ENCODE results near the gene CMC2. TPM values are rescaled to one million over a fixed set of nuclear protein-coding genes. Genes with fewer than 3 reads are reported as not detected.

Gene CMC2
- total RNA-seq, 1 donor from 2014 or later, result 58.5 TPM

DNA sequence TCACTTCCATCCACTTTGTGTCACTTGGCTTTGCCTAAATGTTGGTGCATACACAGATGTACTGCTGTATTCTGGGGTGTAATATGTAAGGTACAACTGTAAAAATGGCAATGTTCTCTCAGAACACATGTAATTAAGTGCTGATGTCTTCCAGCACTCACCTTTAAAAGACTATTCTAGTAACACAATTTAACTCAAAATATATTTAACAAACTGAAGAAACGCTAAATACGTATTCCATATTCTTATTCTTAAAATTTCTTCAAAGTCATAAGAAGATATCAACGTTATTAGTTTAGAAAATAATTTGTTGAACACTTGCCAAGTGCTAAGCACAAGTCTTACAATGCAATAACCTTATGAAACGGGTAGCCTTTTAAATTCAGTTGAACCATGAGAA, 3.6 kb downstream of the CMC2 start:
- no peak for TF ChIP-seq CTCF (IDR thresholded peaks at IDR 0.05; ENCODE audit: unreplicated experiment)
- H3K4me1 Mint-ChIP-seq (ENCODE audit: low read depth), result peaks cover 19% of the 10 kb centered on the region
- peaks cover 12% of the 10 kb centered on the region for H3K9me3 Mint-ChIP-seq (ENCODE audit: low read depth)
- no peak overlapping the region for H3K4me3 Mint-ChIP-seq (ENCODE audit: low read depth)
- peak overlapping the region; percentile 73 for H3K27ac Mint-ChIP-seq
- no peaks in the 10 kb centered on the region for H3K27me3 Mint-ChIP-seq
- DNase-seq (ENCODE audit: low spot score, unreplicated experiment), result no peak
- peaks cover 10% of the 10 kb centered on the region for H3K36me3 Mint-ChIP-seq (ENCODE audit: insufficient read depth)

DNA sequence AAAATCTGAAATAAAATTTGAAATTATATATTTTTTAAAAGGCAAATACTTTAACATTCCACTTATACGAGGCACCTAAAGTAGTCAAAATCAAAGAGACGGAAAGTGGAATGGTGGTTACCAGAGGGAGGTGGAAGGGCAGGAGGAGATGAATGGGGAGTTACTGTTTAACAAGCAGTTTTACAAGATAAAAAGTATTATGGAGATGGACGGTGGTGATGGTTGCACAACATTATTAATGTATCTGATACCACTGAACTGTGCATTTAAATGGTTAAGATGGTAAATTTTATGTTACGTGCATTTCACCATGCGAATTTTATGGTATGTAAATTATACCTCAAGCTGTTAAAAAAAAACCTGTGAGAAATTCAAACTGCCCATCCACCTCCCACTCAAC, 5.4 kb downstream of the CMC2 start:
- Mint-ChIP-seq H3K9me3 (ENCODE audit: low read depth) (peaks cover 12% of the 10 kb centered on the region), H3K4me3 (ENCODE audit: low read depth) (no peak overlapping the region), H3K4me1 (ENCODE audit: low read depth) (peaks cover 29% of the 10 kb centered on the region), H3K27ac (no peak overlapping the region), H3K36me3 (ENCODE audit: insufficient read depth) (peaks cover 10% of the 10 kb centered on the region), H3K27me3 (no peaks in the 10 kb centered on the region)
- no peak for TF ChIP-seq CTCF (IDR thresholded peaks at IDR 0.05; ENCODE audit: unreplicated experiment)
- DNase-seq (ENCODE audit: low spot score, unreplicated experiment), result no peak

DNA sequence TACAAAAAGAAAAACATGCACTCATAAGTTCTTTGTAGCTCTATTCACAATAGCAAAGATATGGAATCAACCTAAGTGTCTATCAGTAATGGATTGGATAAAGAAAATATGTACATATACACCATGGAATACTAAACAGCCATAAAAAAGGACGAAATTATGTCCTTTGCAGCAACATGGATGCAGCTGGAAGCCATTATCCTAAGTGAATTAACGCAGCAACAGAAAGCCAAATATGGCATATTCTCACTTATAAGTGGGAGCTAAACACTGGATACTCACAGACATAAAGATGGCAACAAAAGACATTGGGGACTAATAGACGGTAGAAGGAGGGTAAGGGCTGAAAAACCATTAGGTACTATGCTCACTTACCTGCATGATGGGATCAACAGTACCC, 5.8 kb downstream of the CMC2 start:
- TF ChIP-seq CTCF (IDR thresholded peaks at IDR 0.05; ENCODE audit: unreplicated experiment), result no peak
- H3K4me3 Mint-ChIP-seq (ENCODE audit: low read depth), result no peak overlapping the region
- H3K27me3 Mint-ChIP-seq, result no peaks in the 10 kb centered on the region
- peaks cover 27% of the 10 kb centered on the region for H3K4me1 Mint-ChIP-seq (ENCODE audit: low read depth)
- H3K9me3 Mint-ChIP-seq (ENCODE audit: low read depth), result peaks cover 12% of the 10 kb centered on the region
- no peak overlapping the region for H3K27ac Mint-ChIP-seq
- DNase-seq (ENCODE audit: low spot score, unreplicated experiment), result no peak
- peaks cover 10% of the 10 kb centered on the region for H3K36me3 Mint-ChIP-seq (ENCODE audit: insufficient read depth)

GRCh38 chr16:80997964-80998620, 8.6 kb downstream of the CMC2 start:
- no peaks in the 10 kb centered on the region for H3K27me3 Mint-ChIP-seq
- H3K4me1 Mint-ChIP-seq (ENCODE audit: low read depth), result peaks cover 27% of the 10 kb centered on the region
- H3K36me3 Mint-ChIP-seq (ENCODE audit: insufficient read depth), result peaks cover 10% of the 10 kb centered on the region
- TF ChIP-seq CTCF (IDR thresholded peaks at IDR 0.05; ENCODE audit: unreplicated experiment), result no peak
- peaks cover 12% of the 10 kb centered on the region for H3K9me3 Mint-ChIP-seq (ENCODE audit: low read depth)
- H3K27ac Mint-ChIP-seq, result peak overlapping the region; percentile 38
- DNase-seq (ENCODE audit: low spot score, unreplicated experiment), result no peak
- H3K4me3 Mint-ChIP-seq (ENCODE audit: low read depth), result no peak overlapping the region

GRCh38 chr16:80997139-80997798, 9.4 kb downstream of the CMC2 start:
- no peak for TF ChIP-seq CTCF (IDR thresholded peaks at IDR 0.05; ENCODE audit: unreplicated experiment)
- H3K27ac Mint-ChIP-seq, result peak overlapping the region; percentile 79
- H3K36me3 Mint-ChIP-seq (ENCODE audit: insufficient read depth), result peaks cover 10% of the 10 kb centered on the region
- peaks cover 32% of the 10 kb centered on the region for H3K4me1 Mint-ChIP-seq (ENCODE audit: low read depth)
- no peaks in the 10 kb centered on the region for H3K27me3 Mint-ChIP-seq
- no peak for DNase-seq (ENCODE audit: low spot score, unreplicated experiment)
- peaks cover 12% of the 10 kb centered on the region for H3K9me3 Mint-ChIP-seq (ENCODE audit: low read depth)
- peak overlapping the region; percentile 18 for H3K4me3 Mint-ChIP-seq (ENCODE audit: low read depth)
